GM12864 (cell line): Measurements from ENCODE around the gene IL37.
A peak's percentile ranks its signal among the peaks of the same experiment; 100 is the strongest.

Source experiments
- DNase-seq: peaks from one replicate; pipeline ENCODE4 v3.0.0-alpha.2; 2011; ENCODE audit warnings: low read depth
- H3K4me3 ChIP-seq: 2 replicates; pipeline ENCODE4 v1.5.1; 2011; ENCODE audit warnings: mild to moderate bottlenecking, low read depth, low read length, control low read depth
- CTCF ChIP-seq: IDR thresholded peaks from 2 replicates; pipeline ENCODE4 v1.5.1; 2011; ENCODE audit warnings: low read depth, mild to moderate bottlenecking, moderate library complexity, low read length, control low read depth, inconsistent platforms; ENCODE audit errors: missing control alignments

IL37 gene

DNA sequence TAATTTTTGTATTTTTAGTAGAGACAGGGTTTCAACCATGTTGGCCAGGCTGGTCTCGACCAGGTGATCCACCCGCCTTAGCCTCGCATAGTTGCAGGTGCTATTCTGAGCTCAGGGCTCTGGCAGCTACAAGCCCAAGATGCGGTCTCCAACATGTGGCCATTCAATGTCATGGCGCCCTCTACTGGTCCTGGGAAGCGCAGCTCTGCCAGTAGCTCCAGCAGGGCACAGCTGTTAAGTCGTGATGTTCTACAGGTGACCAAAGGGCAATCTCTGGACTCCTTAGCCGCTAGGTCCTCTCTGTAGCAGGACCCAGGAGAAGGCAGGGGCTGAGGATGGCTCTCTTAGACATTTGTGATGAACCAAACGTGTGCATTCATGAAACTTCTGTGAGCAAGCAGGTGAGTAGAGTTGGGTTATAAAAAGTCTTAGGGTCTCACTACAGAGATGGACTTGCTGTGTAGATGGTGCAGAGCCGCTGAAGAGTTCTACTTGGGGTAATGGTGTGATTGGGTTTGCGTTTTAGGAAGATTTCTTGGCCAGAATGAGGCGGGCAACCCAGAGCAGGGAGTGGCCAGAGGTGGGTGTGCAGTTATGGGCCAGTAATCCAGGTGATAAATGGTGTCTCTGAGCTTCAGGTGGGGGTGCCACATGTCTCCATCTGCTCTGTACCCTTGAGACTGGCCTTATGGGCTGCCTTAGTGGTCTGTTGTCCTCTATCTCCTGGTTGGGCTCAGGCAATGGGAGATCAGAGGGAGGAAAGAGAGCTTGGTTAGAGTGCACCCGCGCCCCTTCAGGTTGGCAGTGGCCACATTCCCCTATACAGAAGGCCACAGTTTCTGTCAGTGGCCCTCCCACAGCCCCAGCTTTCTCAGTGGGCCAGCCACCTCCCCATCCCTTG, 31.0 kb downstream of the IL37 start:
- no peak overlapping the region for H3K4me3 ChIP-seq
- peak; percentile 95 for TF ChIP-seq CTCF
- DNase-seq, result peak; percentile 55

GRCh38 chr2:112942654-112943002, 31.7 kb downstream of the IL37 start:
- H3K4me3 ChIP-seq, result no peak overlapping the region
- no peak for DNase-seq
- no peak for TF ChIP-seq CTCF

GRCh38 chr2:112944971-112945370, 34.0 kb downstream of the IL37 start:
- no peak overlapping the region for H3K4me3 ChIP-seq
- TF ChIP-seq CTCF, result no peak
- DNase-seq, result no peak

DNA sequence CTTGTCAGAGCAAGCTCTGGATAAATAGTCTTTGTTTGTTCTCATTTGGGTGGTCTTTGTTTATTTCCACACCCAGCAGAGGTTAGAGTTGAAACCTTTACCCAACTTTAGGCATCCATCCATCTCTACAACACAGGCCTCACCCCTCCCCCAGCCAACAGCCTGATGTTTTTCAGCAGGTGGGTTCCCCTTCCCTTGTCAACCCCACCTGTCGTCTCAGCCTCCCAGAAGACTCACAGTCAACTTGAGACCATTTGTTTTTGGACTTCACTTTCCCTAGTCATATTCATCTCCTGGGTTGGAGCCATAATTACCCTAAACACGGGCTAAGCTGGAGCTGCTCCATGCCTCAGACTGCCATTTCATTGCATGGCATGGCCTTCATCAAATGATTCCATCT, 35.1 kb downstream of the IL37 start:
- no peak overlapping the region for H3K4me3 ChIP-seq
- TF ChIP-seq CTCF, result no peak

GRCh38 chr2:112947374-112947773, 36.4 kb downstream of the IL37 start:
- H3K4me3 ChIP-seq, result no peak overlapping the region
- DNase-seq, result no peak
- TF ChIP-seq CTCF, result no peak

More for the DNA sequence above, 35.1 kb downstream of the IL37 start:
- no peak for DNase-seq

GRCh38 chr2:112949456-112949855, 38.5 kb downstream of the IL37 start:
- DNase-seq, result no peak
- H3K4me3 ChIP-seq, result no peak overlapping the region
- TF ChIP-seq CTCF, result no peak

DNA sequence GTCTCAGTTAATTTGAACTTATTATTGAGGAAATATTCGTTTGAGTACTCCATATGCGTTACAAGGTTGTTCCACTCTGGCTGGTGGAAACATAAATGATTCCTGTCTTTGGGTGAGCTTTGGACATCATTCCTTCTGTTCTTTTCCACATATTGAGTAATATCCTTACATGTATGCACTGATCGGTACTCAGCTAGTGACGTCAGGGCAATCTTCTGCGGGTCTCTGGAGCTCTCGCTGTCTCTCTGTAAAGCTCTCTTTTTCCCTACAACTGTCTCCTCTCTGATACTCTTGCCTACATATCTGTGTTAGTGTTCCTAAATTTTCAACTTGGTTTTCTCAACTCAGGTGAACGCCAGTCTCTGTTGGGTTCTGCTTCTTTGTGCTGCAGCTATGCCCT, 43.4 kb downstream of the IL37 start:
- no peak for TF ChIP-seq CTCF
- H3K4me3 ChIP-seq, result no peak overlapping the region
- no peak for DNase-seq
